ENCODE measurements around the gene RAD9B.

- TF ChIP-seq CTCF (conservative IDR thresholded peaks at IDR 0.05; ENCODE audit: low read depth, low read length) (no peak), USF2 (IDR thresholded peaks at IDR 0.05; ENCODE audit: low read depth, low read length) (peak; percentile 68), MAFK (IDR thresholded peaks at IDR 0.05; ENCODE audit: low read depth, low read length) (no peak), RAD21 (IDR thresholded peaks at IDR 0.05; ENCODE audit: low read length) (no peak), NFE2L2 (IDR thresholded peaks at IDR 0.05; ENCODE audit: low read depth, low read length) (no peak), MAZ (IDR thresholded peaks at IDR 0.05; ENCODE audit: borderline replicate concordance, low read depth, low read length) (no peak), RFX5 (IDR thresholded peaks at IDR 0.05; ENCODE audit: low read depth, low read length) (no peak), POLR2A (IDR thresholded peaks at IDR 0.05; ENCODE audit: low read depth, low read length) (no peak), MXI1 (IDR thresholded peaks at IDR 0.05; ENCODE audit: borderline replicate concordance, low read depth, low read length) (peak; percentile 71; the same call in 1 of the 2 replicates), CHD1 (IDR thresholded peaks at IDR 0.05; ENCODE audit: low read depth, low read length) (no peak), CEBPB (IDR thresholded peaks at IDR 0.05; ENCODE audit: low read depth, low read length) (no peak)
Observed at GRCh38 chr12:110548678-110549077, 46.5 kb downstream of the RAD9B start.

Data from IMR-90 (cell line).